Stimulated activated CD4-positive, alpha-beta T cell treated with anti-CD3 and anti-CD28 coated beads, TNF-alpha, amount 100 ng/mL, for 1 hour (primary cell): Measurements from ENCODE around the gene CHPF.
A peak's percentile ranks its signal among the peaks of the same experiment; 100 is the strongest.

Experiments used
- DNase-seq, 3 donors: peaks; one replicate each; pipeline ENCODE4 v3.0.0-alpha.2; 2020; ENCODE audit warnings: low read depth in 3 of 3, low spot score in 1 of 3

Gene CHPF

DNA sequence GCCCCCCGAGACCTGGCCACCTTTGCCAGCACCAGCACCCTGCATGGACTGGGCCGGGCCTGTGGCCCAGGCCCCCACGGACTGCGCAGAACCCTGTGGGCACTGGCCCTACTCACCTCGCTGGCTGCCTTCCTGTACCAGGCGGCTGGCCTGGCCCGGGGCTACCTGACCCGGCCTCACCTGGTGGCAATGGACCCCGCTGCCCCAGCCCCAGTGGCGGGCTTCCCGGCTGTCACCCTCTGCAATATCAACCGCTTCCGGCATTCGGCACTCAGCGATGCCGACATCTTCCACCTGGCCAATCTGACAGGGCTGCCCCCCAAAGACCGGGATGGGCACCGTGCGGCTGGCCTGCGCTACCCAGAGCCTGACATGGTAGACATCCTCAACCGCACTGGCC, 28.8 kb downstream of the CHPF start:
- DNase-seq, result no peak

DNA sequence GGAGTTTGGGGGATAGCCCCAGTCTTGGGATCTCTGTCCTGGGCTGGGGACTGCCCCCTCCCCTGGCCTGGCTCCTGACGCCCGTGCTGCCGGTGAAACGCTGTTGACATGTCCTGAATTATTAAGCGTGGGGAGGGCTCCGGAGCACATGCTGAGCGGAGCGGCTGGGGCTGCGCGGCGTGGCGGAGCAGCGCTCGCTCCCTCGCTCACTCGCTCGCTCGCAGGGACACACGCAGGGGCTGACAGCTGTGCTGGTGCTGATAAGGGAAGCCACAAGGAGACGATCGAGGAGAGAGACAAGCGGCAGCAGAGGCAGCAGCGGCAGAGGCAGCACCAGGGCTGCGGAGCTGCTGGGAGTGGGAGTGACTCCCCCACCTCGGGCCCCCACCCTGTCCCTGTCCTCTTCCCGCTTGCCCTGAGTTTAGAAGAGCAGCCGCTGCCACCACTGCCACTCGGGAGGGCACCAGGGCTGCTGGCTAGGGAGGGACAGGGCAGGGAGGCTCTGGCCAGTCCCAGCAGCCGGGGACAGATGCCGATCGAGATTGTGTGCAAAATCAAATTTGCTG, 29.3 kb downstream of the CHPF start, which contains the start of gene ASIC4:
Gene ASIC4 (plus strand): TSS at position 287 of the 566 bp plus-strand sequence. CDS start 243 bp downstream, at position 530.
- DNase-seq, result no peak

DNA sequence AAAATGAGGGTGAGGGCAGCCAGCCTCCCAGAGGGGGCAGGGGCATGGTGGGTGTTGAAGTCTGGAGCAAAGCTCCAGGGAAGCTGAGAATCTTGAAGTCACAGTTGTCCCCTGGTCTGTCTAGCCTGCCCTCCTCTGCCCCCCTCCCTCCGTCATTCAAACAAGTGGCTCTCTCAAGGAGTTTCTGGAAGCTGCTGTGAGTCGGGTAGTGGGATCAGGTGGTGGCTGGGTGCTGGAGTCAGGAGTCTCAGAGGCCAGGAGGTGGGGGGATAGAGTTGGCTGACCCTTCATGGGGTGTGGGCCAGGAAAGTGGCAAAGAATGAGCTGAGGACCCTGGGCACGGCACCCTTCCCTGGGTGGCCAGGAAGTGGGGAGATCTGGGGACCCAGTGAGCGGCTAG, 29.8 kb downstream of the CHPF start:
- DNase-seq, result no peak

DNA sequence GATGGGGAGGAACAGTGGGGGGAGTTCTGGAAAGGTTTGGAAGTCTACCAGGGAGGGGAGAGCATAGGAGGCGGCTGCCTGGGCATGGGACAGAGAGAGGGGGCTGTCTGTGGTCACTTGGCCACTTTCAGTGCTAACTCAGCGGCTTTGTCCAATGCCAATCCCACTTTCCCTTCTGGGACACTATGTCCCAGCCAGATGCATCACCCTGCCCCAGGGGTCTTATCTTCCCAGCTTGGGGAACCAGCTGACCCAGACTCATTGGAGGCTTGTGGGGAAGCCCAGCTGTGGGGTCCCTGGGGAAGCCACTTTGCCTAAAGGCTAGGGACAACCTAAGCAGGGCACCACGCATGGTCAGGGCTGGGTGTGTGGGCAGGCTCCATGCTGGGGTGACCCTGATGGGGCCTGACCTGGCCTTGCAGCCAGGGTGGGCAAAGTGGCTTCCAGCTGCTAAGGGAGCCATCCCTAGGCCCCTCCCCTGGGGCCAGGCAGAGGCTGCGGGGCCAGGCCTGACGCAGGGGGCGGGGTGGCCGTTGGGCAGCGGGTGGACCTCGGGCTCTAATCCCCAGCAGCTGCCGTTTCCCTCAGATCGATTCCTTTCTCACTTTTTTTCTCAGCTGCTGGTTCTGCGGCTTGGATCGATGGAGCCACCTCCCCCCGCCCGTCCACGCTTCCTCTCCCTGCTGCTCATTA, 30.9 kb downstream of the CHPF start:
- no peak for DNase-seq

DNA sequence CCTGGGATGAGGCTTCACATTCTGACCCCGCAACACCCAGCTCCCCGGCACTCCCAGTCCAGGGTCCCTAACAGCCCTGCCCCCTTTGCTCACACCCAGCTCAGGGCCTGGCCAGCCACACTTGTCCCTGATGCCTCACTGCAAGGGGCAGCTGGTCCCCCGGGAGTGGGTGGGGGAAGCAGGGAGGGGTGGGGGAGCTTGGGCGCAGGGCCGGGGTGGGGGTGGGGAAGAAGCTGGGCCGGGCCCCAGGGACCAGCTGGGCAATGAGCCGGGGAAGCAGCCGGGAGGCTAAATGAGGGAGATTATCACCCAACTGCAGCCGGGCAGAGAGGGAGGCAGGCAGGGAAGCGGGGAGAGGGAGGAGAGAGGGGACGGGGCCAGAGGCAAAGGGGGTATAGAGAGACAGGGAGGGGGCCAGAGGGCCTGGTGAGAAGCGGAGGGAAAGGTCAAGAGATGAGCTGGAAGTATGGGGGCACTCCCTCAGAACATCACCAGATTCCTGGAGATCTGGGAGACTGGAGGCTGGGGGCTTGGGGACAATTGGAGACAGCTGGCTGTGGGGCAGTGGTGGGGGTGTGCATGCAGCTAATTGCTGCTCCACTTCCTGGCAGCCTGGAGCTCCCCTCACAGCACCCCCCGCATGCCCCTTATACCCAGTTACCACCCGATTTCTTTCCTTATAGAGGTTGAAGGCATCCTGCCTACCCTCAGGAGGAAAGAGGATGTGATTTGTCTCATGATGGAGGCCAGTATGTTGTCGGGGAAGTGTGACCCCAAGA, 31.9 kb downstream of the CHPF start:
- DNase-seq, result no peak

DNA sequence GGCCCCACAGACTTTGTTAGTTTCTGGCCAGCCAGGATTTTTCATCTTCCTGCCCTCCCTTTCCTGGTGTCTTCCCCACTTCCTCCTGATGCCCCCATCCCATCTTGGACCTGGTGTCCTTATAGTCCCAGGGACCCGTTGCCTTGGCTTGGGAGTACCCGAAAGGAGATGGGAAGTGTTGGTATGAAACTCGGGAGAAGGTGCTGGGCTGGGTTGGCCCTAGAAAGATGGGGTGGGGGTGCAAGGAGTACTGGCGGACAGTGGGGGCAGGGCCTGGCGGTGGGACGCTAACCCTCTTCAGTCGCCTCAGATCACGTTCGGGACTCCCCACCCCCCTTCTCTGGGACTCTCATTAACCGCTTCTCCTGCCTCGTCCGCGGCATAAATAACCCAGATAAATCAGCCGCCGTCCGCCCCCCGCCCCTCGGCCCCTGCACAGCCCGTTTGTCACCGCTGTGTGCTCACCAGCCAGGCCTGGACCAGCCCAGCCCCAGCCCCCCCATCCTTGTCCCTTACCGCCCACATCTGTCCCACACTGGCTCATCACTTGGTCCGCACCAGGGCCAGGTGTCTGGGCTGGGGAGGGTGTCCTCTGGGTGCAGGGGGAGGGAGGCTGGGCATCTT, 33.0 kb downstream of the CHPF start:
- no peak for DNase-seq

DNA sequence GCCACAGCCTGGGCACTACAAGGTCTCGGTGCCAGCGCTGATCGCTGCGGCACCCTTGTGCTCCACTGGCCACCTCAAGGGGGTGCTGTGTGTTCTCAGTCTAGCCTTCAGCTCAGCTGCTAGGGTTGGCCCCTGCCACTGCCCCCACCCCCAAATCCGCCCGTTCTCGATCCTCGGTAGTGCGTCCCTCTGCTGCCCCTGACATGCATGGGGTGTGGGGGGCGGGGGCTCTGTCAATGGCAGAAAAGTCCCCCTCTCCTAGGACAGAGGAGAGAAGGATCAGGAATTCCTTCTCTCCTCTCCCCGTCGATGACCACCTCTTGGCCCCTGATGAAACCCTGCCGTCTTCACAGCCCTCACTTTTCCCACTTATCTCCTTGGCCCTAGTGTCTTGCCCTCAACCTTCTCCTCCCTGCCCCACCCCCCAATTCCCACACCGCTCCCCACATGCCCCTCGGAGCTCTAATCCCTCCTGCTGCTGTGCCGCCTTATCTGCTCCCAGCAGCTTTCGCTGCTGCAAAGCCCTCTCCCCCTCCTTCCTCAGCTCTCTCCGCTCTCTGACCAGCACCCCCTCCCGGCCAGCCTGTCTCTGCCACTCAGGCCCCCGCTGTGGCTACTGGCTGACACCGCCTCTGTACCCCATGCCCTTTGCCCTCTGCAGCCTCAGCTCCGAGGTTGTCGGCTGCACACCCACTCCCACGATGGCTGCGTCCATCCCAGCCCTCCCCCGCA, 33.7 kb downstream of the CHPF start:
- peak in 1 of 3 donors; percentile 26 for DNase-seq

DNA sequence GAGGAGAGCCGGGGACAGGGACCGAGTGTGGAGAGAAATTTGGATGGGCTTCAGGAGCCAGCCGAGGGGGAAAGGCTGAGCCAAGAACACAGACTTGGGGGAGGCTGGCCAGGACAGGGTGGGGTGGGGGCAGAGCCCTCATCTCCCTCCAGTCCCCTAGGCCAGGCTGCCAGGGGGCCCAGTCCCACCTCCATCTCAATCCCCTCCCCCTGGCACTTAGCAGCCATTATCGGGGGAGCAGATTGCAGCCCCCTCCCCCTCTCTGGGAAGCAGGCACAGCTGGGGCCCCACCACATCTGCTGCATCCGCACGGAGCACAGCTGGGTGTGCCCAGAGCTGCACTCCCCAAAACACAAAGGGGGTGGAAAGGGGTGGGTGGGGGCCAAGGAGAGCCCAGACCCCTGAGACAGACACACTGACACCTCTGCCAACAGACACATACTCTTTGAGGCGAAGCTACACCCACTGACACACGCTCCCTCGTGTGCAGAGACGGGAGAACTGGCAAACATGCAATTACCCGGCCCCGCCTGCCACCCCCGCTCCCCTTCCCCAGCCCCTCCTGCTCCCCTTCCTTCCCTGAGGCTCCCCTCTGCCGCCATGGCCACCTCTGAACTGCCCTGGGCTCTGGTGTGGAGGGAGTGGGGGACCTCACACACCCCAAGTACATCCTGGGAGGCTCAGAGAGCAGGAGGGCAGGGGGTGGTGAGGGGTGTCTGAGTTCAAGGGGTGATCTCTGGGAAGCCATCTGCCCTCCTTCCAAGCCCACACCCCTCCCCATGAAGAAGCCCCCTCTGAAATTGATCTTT, 34.4 kb downstream of the CHPF start:
- no peak for DNase-seq

DNA sequence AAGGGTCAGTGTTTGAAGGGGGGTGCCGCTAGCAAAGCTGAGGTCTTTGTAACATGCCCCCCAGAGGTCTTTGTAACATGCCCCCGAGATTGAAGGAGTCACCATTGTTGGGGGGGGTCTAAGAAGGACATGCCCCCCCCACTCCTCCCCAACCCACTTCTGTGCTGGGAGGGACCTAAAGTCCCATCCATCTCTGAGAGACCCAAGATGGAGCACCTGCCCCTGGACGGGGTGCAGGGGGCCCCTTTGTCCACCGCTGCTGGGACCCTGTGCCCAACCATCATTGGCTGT, 35.2 kb downstream of the CHPF start:
- DNase-seq, result no peak

DNA sequence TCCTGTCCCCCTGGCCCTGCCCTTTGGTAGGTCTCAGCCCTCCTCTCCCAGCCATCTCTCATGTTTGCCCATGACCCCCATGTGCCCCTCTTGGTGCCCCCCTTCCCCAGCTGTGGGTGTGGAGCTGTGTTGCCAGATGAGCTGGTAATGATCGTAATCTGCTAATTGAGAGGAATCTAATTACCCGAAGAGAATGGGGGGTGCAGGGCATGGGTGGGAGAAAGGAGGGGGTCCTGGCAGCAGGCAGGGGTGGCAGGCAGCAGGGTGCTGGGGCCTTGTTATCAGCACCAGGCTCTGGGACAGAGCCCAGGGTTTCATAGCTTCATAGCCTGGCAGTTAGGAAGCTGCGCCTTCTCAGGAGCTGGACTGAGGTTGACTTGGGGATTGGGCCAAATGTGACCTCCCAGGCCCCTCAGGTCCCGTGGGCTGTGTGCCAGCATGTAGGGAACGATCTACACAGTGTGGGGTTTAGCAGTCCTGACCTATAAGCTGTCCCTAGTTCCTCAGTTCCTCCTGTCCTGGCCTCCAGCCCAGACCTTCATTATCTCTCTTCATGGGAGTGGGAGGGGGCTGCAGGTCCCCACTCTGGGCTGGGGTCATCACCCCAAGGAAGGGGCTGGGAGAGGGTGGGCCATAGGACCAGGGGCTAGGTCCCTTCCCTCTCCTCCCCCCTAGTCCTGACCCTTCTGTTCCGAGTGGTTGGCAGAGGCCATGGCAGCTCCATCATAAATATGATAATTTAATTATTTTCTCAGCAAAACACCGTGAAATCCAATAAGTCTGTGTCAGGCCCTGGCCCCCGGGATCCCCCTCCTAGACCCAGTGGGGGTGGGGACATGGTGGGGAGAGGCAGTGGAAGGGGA, 35.8 kb downstream of the CHPF start:
- DNase-seq, result no peak

DNA sequence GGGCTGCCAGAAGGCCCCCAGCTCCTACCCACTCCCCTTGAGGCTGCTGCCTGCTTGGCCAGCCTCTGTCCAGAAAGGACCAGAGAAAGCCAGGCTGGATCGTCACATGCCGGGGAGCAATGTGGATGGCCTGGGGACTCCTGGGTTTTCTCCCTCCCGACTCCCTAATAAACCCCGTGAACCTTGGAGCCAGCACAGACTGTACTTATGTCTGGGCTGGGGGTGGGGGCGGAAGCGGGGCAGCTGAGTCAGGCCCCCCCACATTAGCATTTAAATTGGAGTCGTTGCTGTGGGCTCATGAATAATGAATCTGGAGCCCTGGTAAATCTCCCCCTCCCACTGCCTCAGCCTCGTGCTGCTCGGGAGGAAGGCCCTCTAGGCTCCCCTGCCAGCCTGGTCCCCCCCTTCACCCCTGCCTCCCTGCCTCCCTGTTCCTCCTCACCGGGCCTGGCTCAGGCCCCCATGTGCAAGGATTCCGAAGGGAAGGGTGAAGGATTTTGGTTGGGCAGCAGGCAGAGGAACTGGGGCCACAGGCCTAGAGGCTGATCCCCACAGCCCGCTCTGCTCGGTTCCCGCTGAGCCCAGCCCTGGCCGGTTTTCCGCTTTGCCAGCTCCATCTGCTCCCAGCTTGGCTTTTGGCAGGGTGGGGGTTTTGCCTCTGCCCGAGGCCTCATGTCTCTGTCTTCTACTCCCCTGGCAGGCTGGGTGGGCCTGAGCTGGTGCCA, 36.6 kb downstream of the CHPF start:
- no peak for DNase-seq

DNA sequence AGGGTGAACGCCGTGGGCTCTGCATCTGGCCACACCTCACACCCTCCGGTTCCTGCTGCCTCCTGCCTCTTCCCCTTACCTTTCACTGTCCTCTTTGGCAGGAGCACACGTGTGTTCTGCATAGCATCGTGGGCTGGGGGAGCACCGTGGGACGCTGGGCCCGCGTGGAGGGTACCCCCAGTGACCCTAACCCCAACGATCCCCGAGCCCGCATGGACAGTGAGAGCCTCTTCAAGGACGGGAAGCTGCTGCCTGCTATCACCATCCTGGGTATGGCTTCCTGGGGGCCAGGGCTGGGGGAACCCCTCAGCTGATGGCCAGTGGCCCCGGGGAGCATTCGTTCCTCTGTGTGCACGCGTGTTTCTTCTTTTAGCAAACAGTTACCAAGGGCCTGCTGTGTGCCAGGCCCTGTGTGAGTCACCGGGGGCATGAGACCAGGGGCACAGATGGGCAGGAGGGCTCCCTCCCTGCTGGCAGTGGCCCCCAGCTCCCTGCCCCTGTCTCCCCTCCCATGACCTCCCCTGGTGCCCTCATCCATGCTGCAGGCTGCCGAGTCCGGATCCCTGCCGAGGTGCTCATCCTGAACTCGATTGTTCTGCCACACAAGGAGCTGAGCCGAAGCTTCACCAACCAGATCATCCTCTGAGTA, 37.3 kb downstream of the CHPF start:
- DNase-seq, result no peak

DNA sequence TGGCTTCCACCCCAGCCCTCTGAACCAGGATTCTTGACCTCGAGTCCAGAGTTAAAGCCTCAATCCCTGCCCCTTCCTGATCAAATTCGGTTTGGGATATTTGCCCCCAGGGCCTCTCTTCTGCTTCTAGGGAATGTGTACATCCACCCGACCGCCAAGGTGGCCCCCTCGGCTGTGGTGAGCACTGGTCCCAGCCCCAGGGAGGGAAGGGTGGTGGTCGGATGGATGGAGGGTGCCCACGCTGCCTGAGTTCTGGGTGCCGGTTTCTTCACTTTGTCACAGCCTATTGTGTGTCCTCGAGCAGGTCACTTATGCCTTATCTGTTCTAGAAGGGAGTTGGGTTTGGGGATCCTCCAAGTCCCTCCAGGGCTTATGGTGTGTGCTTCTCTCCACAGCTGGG, 38.0 kb downstream of the CHPF start:
- DNase-seq, result no peak

DNA sequence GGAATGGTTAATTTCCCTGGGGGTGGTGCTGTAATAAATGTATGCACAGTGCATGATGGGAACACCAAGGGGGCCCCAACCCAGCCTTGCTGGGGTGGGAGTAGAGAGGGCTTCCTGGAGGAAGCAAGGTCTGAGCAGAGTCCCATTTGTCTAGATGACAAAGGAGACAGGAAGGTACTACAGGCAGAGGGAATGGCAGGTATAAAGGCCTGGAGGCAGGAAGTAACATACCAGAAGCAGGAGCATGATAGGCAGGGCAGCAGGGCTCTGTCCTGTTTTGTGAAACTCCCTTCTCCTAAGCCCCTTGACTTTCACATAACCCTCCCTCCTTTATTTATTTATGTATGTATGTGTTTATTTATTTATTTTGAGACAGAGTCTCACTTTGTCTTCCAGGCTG, 41.0 kb downstream of the CHPF start:
- DNase-seq, result no peak

DNA sequence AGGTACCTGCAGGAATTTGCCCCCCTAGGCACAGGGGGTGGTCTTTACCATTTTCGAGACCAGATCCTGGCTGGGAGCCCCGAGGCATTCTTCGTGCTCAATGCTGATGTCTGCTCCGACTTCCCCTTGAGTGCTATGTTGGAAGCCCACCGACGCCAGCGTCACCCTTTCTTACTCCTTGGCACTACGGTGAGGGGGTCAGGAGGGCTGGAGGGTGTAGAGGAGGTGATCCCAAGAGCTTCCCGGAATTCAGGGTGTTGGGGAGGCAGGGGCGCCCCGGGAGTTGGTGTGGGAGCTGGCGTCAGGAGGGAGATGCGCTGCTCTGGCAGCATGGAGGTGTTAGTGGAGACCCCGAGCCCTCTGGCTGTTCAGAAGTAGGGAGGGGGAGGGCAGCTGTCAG, 41.8 kb downstream of the CHPF start:
- DNase-seq, result no peak

DNA sequence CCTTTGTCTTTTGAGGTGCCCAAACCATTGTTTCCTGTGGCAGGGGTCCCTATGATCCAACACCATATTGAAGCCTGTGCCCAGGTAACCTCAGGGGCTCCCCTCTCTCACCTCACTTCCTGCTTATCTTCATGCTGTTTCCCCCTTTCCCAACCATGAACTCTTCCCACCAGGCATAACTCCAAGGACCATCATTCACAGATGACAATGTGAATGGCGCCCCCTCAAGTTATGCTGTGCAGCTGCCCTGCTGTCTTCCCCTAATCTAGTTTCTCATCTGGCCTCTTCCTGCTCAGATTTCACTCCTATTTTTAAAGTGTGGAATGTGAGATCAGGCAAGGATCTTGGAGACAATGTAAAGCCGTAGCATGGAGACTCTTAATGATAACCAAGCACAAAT, 43.5 kb downstream of the CHPF start:
- DNase-seq, result no peak

DNA sequence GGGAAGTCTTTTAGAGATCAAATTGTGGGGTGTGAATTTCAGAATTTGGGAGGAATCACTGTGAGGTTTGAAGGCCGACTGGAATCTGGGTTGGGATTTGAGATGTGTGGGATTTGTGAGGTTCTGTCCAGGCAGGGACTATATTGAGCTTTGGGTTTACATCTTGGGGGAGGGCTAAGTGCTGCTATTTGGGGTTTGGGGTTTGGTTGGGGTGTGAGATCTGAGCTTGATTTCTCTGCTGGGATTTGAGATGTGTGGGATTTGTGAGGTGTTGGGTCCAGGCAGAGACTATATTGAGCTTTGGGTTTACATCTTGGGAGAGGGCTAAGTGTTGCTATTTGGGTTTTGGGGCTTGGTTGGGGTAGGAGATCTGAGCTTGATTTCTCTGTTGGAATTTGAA, 44.1 kb downstream of the CHPF start:
- DNase-seq, result no peak

DNA sequence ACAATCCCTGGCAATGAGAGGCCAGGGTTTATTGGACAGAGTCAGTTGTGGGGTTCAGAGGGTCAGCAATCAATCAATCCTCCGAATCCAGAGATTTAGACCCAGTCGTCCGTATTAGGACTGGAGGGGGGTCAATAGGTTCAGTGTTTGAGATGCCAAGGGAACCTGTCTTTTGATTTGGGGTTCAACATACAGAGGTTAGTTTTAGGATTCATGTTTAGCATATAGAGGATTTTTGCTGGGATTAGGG, 44.6 kb downstream of the CHPF start:
- DNase-seq, result no peak
